GM08714 (cell line): Measurements from ENCODE around the gene IRF2.

Experiments
- H3K4me3 ChIP-seq: fragments of 200-500 bp; sonication (Bioruptor generic); 2 replicates; pipeline ENCODE4 v1.5.1; 2014; ENCODE audit warnings: mild to moderate bottlenecking, low read length, inconsistent platforms
- ZNF274 ChIP-seq: IDR thresholded peaks from 2 replicates; pipeline ENCODE4 v1.6.1; 2012; ENCODE audit warnings: mild to moderate bottlenecking, low read depth, low read length

The IRF2 gene

GRCh38 chr4:184485279-184485678 is 10.9 kb upstream of the IRF2 start:
- H3K4me3 ChIP-seq, result no peak overlapping the region
- no peak for TF ChIP-seq ZNF274

GRCh38 chr4:184481544-184481943 is 7.2 kb upstream of the IRF2 start:
- TF ChIP-seq ZNF274, result no peak
- no peak overlapping the region for H3K4me3 ChIP-seq

- no peak for TF ChIP-seq ZNF274
- H3K4me3 ChIP-seq, result no peak overlapping the region
These were observed 5.2 kb upstream of the IRF2 start for GRCh38 chr4:184479516-184479950.

GRCh38 chr4:184477201-184477999 is 3.0 kb upstream of the IRF2 start:
- H3K4me3 ChIP-seq, result no peak overlapping the region; the same call in 1 of the 2 replicates
- no peak for TF ChIP-seq ZNF274

- peak overlapping the region; percentile 63; the same call in 1 of the 2 replicates for H3K4me3 ChIP-seq
- TF ChIP-seq ZNF274, result no peak
These were observed 2.3 kb upstream of the IRF2 start for GRCh38 chr4:184476695-184477094.

GRCh38 chr4:184475498-184475897 is 1.1 kb upstream of the IRF2 start:
- TF ChIP-seq ZNF274, result no peak

GRCh38 chr4:184475096-184475461 is 729 bp upstream of the IRF2 start:
- no peak for TF ChIP-seq ZNF274
- peak overlapping the region; percentile 63 for H3K4me3 ChIP-seq

More at GRCh38 chr4:184475498-184475897, 1.1 kb upstream of the IRF2 start:
- peak overlapping the region; percentile 63 for H3K4me3 ChIP-seq

- peak overlapping the region; percentile 84 for H3K4me3 ChIP-seq
- TF ChIP-seq ZNF274, result no peak
These were observed 669 bp downstream of the IRF2 start for GRCh38 chr4:184473499-184474262.

- no peak for TF ChIP-seq ZNF274
- H3K4me3 ChIP-seq, result peak overlapping the region; percentile 84
These were observed 1.5 kb downstream of the IRF2 start for GRCh38 chr4:184472614-184473498.

GRCh38 chr4:184471881-184472613 is 2.3 kb downstream of the IRF2 start:
- H3K4me3 ChIP-seq, result peak overlapping the region; percentile 84
- TF ChIP-seq ZNF274, result no peak

- no peak for TF ChIP-seq ZNF274
These were observed 3.6 kb downstream of the IRF2 start for GRCh38 chr4:184470785-184471110.

GRCh38 chr4:184466634-184467033 is 7.7 kb downstream of the IRF2 start:
- TF ChIP-seq ZNF274, result no peak
- H3K4me3 ChIP-seq, result no peak overlapping the region

More at GRCh38 chr4:184470785-184471110, 3.6 kb downstream of the IRF2 start:
- H3K4me3 ChIP-seq, result peak overlapping the region; percentile 33; the same call in 1 of the 2 replicates

GRCh38 chr4:184464759-184465454 is 9.4 kb downstream of the IRF2 start:
- no peak for TF ChIP-seq ZNF274

More at GRCh38 chr4:184464759-184465454, 9.4 kb downstream of the IRF2 start:
- no peak overlapping the region for H3K4me3 ChIP-seq
